ENCODE results near the gene FAM163B. TPM values are rescaled to one million over a fixed set of nuclear protein-coding genes. Genes with fewer than 3 reads are reported as not detected.

Gene FAM163B
- total and polyA plus RNA-seq, 2 donors (not counting 1 experiment from before 2014, with no cell fraction given), result not detected

DNA sequence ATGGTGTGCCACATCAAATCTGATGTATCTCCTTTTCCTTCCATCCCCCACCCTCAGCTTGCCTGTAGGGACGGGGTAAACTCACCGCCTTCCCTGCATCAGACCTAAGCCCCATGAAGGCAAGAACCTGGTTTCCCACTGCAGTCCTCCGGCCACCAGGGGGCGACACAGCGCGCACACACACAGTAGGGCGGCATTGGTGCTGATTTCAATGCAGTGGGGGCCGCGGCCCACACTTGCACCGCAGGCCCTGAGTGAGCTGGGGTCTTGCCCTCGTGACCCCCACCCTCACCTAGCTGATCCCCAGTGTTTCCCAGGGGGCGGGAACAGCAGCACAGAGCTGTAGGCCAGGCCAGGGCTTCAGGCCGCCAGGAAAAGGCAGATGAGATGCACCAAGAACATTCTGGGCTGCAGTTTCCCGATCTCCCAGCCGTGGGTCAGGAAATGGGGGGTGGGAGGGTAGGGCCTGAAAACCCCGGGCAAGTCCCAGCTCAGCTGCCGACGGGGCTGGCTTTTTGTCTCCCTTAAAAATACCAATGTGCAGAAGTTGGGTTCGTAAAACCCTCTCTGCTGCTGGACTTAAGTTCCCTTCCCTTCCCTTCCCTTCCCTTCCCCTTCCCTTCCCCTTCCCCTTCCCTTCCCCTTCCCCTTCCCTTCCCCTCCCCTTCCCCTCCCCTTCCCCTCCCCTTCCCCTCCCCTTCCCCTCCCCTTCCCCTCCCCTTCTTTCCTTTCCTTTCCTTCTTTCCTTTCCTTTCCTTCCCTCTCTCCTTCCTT, 19.5 kb downstream of the FAM163B start:
- H4K20me1 ChIP-seq (ENCODE audit: control insufficient read depth, insufficient read depth, low read length, poor library complexity, severe bottlenecking), result no peaks in the 10 kb centered on the region
- Mint-ChIP-seq H3K9me3 (ENCODE audit: insufficient read depth) (no peaks in the 10 kb centered on the region), H3K27me3 (peaks cover 19% of the 10 kb centered on the region), H3K4me1 (peaks cover 15% of the 10 kb centered on the region), H3K27ac (no peak overlapping the region), H3K4me3 (no peak overlapping the region)
- peaks cover 19% of the 10 kb centered on the region in 2 donors for H3K4me1 ChIP-seq (ENCODE audit: control insufficient read depth in 2 of 2, insufficient read depth in 2 of 2, low read length in 2 of 2)
- H2AFZ ChIP-seq (ENCODE audit: insufficient read depth, low read depth, low read length, poor library complexity, severe bottlenecking), result no peak overlapping the region
- ChIA-PET POLR2A (no interaction called here), CTCF (interaction anchor here (0.5 kb wide), 1 partner anchor 523 kb away, joined by 3 read pairs; no protein-coding TSS in a partner anchor)
- no peak overlapping the region for H3K4me2 ChIP-seq (replicated peaks; ENCODE audit: low read depth, low read length, poor library complexity, severe bottlenecking)
- no peak for TF ChIP-seq EZH2 (IDR thresholded peaks at IDR 0.05; ENCODE audit: borderline replicate concordance, insufficient read depth, low read depth, low read length, poor library complexity, severe bottlenecking)
- TF ChIP-seq, protein P1, sequence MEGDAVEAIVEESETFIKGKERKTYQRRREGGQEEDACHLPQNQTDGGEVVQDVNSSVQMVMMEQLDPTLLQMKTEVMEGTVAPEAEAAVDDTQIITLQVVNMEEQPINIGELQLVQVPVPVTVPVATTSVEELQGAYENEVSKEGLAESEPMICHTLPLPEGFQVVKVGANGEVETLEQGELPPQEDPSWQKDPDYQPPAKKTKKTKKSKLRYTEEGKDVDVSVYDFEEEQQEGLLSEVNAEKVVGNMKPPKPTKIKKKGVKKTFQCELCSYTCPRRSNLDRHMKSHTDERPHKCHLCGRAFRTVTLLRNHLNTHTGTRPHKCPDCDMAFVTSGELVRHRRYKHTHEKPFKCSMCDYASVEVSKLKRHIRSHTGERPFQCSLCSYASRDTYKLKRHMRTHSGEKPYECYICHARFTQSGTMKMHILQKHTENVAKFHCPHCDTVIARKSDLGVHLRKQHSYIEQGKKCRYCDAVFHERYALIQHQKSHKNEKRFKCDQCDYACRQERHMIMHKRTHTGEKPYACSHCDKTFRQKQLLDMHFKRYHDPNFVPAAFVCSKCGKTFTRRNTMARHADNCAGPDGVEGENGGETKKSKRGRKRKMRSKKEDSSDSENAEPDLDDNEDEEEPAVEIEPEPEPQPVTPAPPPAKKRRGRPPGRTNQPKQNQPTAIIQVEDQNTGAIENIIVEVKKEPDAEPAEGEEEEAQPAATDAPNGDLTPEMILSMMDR (IDR thresholded peaks at IDR 0.05), result peak; percentile 42
- H3K79me2 ChIP-seq (ENCODE audit: control insufficient read depth, insufficient read depth, low read length), result no peaks in the 10 kb centered on the region
- ATAC-seq (ENCODE audit: low read depth) (no peak), DNase-seq (peak; percentile 35)
- no peaks in the 10 kb centered on the region for H3K36me3 ChIP-seq (replicated peaks in 1 of 2; ENCODE audit: control extremely low read depth in 1 of 2, control insufficient read depth in 1 of 2, extremely low read depth in 1 of 2, insufficient read depth in 2 of 2, low read length in 1 of 2)
- no peak overlapping the region for H3K27ac ChIP-seq (ENCODE audit: low read length in 2 of 2)
- WGBS (ENCODE audit: insufficient coverage), result 54% methylated on average over 15 of the region's 19 CpGs
- H3K4me3 ChIP-seq (ENCODE audit: control extremely low read depth in 1 of 5, extremely low read depth in 1 of 5, insufficient read depth in 1 of 5, low read depth in 2 of 5, low read length in 4 of 5), result no peak overlapping the region
- H3K9ac ChIP-seq (ENCODE audit: low read length), result no peak overlapping the region
- peaks cover 0 to 21% (median 0%) of the 10 kb centered on the region in 3 donors for H3K9me3 ChIP-seq (ENCODE audit: control extremely low read depth in 1 of 3, control insufficient read depth in 2 of 3, insufficient read depth in 1 of 3, low read length in 2 of 3)
- intact Hi-C loops (cut with micrococcal nuclease), result no loop called here
- H3K27me3 ChIP-seq (replicated peaks in 1 of 4; ENCODE audit: control extremely low read depth in 1 of 4, control insufficient read depth in 3 of 4, insufficient read depth in 4 of 4, low read length in 3 of 4), result peaks cover 0 to 28% (median 6%) of the 10 kb centered on the region in 4 experiments

DNA sequence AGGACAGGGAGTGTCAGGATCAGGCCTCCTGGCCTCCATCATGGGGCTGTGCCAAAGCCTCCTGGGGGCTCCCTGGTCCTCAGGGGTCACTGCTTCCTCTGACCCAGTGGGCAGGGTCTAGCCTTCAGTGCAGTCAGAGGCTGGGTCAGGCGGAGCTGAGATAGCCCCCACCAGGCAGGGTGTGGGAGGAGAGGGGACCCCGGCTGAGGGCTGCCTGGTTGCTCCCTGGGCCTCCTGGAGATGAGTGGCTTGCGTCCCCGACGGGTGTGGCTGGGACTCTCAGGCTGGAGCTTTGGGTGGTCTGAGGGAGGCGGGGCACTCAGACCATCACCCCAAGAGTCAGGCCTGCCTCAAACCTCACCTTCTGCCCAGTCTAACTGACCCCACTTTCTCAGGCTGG, 21.7 kb downstream of the FAM163B start:
- POLR2A ChIA-PET, result no interaction called here
- H3K27me3 ChIP-seq (replicated peaks in 1 of 4; ENCODE audit: control extremely low read depth in 1 of 4, control insufficient read depth in 3 of 4, insufficient read depth in 4 of 4, low read length in 3 of 4), result peaks cover 0 to 47% (median 18%) of the 10 kb centered on the region in 4 experiments
- peaks cover 0 to 22% (median 0%) of the 10 kb centered on the region in 3 donors for H3K9me3 ChIP-seq (ENCODE audit: control extremely low read depth in 1 of 3, control insufficient read depth in 2 of 3, insufficient read depth in 1 of 3, low read length in 2 of 3)
- no peaks in the 10 kb centered on the region for H3K79me2 ChIP-seq (ENCODE audit: control insufficient read depth, insufficient read depth, low read length)
- DNase-seq, result no peak
- Mint-ChIP-seq H3K4me1 (peaks cover 23% of the 10 kb centered on the region), H3K9me3 (ENCODE audit: insufficient read depth) (no peaks in the 10 kb centered on the region), H3K4me3 (no peak overlapping the region), H3K27me3 (peaks cover 25% of the 10 kb centered on the region), H3K27ac (no peak overlapping the region)
- 81% methylated on average over 5 of the region's 6 CpGs for WGBS (ENCODE audit: insufficient coverage)
- no peak overlapping the region for H3K4me2 ChIP-seq (replicated peaks; ENCODE audit: low read depth, low read length, poor library complexity, severe bottlenecking)
- CTCF ChIA-PET, result no interaction called here
- no peak overlapping the region for H3K9ac ChIP-seq (ENCODE audit: low read length)
- peaks cover 27 to 29% of the 10 kb centered on the region in 2 donors for H3K4me1 ChIP-seq (ENCODE audit: control insufficient read depth in 2 of 2, insufficient read depth in 2 of 2, low read length in 2 of 2)
- TF ChIP-seq EZH2 (IDR thresholded peaks at IDR 0.05; ENCODE audit: borderline replicate concordance, insufficient read depth, low read depth, low read length, poor library complexity, severe bottlenecking), result no peak
- TF ChIP-seq, protein P1 (IDR thresholded peaks at IDR 0.05), result no peak
- no peak overlapping the region for H3K4me3 ChIP-seq (ENCODE audit: control extremely low read depth in 1 of 5, extremely low read depth in 1 of 5, insufficient read depth in 1 of 5, low read depth in 2 of 5, low read length in 4 of 5)
- no peak for ATAC-seq (ENCODE audit: low read depth)
- no peaks in the 10 kb centered on the region for H4K20me1 ChIP-seq (ENCODE audit: control insufficient read depth, insufficient read depth, low read length, poor library complexity, severe bottlenecking)
- no peak overlapping the region for H2AFZ ChIP-seq (ENCODE audit: insufficient read depth, low read depth, low read length, poor library complexity, severe bottlenecking)
- H3K36me3 ChIP-seq (replicated peaks in 1 of 2; ENCODE audit: control extremely low read depth in 1 of 2, control insufficient read depth in 1 of 2, extremely low read depth in 1 of 2, insufficient read depth in 2 of 2, low read length in 1 of 2), result no peaks in the 10 kb centered on the region
- intact Hi-C loops (cut with micrococcal nuclease), result no loop called here
- H3K27ac ChIP-seq (ENCODE audit: low read length in 2 of 2), result no peak overlapping the region
